DMS79 treated with DMSO at 0.1 percent for 48 hours (cell line): ENCODE results near the gene SUDS3.
"Not testable (repeated sequence)": the region's sequence is repeated elsewhere in the genome, so short reads cannot be mapped to it uniquely, and the experiment has no call there.

Experiments used
- DNase-seq: peaks from one replicate; lab custom pipeline; 2025; lab: John Stamatoyannopoulos, UW

SUDS3 gene

GRCh38 chr12:118376089-118377020, at the start of gene SUDS3:
SUDS3 (plus strand) TSS chr12:118376555; CDS start chr12:118376692, 137 bp downstream.
- DNase-seq = peak; percentile 87

GRCh38 chr12:118326991-118327390, 49.4 kb upstream of the SUDS3 start:
- DNase-seq = no peak

DNA sequence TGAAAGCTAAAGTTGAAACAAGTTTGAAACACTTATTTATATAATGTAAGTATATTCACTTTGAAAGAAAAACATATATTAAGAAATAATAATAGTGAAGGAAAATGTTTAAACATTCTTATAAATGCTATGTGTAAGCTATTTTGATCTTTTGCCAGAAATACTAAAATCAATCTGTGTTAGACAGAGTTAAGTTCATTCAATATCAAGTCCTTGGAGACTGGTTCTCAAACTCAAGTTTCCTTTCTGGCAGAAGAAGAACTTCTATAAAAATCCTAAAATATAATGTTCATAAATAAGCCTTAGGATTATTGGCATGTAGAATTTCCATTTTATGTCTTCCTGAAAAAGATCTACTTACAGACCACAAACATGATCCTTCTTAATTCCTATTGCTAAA, 49.0 kb upstream of the SUDS3 start:
- no peak for DNase-seq

GRCh38 chr12:118328486-118329330, 47.6 kb upstream of the SUDS3 start:
- no peak for DNase-seq

DNA sequence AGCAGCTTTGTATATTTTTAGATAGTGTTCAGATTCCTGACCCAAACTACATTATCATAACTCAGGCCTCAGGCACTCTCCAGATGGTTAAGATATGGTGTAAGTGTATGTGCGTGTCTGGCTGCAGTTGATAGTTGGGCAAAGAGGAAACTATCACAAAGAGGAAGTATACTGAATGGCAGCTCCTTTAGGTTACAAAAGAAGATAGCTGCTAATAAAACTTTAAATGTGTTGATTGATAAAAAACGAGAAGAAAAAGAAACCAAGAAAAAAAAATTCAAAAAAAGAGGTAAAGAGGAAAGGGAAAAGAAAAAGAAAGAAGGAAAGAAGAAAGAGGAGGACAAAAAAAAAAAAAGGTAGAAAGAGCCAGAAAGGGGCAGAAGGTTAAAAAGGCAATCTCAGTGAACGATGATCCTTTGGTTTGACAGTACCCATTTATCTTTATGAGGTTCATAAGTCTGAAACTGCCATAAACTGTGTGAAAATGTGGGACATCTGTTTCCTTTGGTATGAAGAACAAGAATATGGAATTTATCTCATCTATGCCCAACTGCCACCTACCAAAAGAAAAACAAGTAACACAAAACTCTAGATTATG, 45.8 kb upstream of the SUDS3 start:
- DNase-seq = no peak

DNA sequence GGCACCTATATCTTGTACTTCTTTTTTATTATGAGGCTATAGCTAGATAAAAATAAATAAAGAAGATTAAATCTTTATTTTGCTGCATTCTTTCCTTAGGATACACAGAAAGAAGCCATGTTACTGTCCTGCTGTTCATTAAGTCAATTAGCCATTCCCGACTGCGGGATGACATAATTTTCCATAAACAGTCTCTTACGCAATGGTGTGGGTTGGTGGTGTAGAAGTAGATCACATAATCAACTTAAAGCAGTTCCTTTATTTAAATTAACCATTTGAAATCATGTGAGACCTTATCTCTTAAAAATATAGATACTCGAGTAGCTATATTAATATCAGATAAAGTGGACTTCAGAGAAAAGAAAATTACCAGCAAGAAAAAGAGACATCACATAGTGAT, 43.8 kb upstream of the SUDS3 start:
- DNase-seq = no peak

DNA sequence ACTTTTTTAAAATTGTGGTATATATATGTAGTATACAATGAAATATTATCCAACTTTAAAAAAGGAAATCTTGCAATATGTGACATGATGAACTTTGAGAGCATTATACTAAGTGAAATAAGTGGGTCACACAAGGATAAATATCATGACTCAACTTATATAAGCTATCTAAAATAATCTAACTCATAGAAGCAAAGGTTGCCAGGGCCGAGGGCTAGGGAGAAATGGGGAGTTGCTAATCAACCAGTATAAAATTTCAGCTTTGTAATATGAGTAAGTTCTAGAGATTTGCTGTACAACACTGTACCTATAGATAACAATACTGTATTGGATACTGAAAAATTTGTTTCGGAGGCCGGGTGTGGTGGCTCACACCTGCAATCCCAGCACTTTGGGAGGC, 42.1 kb upstream of the SUDS3 start:
- DNase-seq = no peak

GRCh38 chr12:118334939-118335567, 41.3 kb upstream of the SUDS3 start:
- DNase-seq = no peak

DNA sequence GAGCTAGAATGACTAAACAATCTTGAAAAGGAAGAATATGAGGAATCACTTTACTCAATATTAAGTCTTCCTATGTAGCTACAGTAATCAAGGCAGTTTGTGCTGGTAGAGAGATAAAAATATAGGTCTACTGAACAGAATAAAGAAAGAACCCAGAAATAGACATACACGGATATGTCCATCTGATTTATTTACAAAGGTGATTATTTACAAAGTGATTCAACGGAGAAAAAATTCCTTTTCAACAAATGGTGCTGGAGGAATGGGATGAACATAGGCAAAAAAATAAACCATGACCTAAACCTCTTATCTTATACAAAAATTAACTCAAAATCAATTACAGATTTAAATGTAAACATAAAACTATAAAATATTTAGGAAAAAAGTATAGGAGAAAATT, 40.2 kb upstream of the SUDS3 start:
- DNase-seq = no peak

DNA sequence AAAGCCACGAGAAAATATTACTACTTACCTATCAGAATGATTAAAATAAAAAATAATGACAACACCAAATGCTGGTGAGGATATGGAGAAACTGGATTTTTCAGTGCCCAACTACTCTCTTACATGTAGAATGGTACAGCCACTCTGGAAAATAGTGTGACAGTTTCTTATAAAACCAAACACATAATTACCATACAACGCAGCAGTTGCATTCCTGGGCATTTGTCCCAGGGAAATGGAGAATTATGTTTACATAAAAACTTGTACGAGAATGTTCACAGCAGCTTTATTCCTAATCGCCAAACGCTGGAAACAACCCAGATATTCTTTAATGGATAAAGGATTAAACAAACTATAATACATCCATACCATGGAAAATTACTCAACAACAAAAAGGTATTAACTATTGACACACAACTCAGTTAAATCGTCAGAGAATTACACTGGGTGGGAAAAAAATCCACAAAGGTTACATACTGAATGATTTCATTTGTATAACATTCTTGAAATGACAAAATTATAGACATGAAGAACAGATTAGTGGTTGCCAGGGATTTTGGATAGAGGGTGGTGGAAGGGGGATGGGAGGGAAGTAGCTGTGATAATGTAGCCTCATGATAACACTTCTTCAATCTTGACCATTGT, 39.0 kb upstream of the SUDS3 start:
- DNase-seq = no peak

DNA sequence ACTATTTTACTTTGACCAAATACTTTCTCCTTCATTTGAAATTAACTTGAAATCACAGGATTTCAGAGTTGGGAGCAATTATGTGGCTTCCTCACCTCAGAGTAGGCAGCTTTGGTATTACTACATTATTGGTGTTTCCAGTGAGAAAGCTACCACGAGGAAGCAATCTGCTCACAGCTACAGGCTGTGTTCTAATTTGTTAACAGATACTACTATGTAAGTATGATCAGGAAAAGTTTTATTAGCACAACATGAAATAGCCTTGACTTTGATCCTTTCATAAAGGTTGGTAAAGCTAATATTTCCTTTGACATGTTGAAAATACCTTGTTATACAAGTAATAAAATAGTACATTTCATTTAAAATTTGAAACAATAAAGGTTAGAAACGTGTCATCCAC, 34.3 kb upstream of the SUDS3 start:
- DNase-seq = no peak

GRCh38 chr12:118344829-118345228, 31.5 kb upstream of the SUDS3 start:
- DNase-seq = no peak

DNA sequence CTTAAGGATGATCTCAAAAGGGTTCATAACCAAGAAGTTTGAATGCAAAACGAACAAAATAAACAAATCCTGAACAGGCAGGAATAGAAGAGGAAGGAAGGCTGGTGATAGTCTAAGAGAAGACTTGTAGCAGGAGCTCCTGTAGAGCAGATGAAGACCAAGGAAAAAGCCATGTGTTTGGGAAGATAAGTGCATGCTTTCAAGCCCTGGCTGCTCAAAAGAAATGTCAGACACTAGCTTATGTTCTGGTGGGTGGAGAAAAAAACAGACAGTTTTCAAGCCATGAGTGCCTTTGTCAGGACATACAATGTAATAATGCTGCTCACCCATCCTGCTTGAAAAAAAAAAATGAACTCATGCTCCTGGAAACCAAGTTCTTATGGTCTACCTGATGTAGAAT, 31.0 kb upstream of the SUDS3 start:
- DNase-seq = no peak

GRCh38 chr12:118346895-118347294, 29.5 kb upstream of the SUDS3 start:
- no peak for DNase-seq

DNA sequence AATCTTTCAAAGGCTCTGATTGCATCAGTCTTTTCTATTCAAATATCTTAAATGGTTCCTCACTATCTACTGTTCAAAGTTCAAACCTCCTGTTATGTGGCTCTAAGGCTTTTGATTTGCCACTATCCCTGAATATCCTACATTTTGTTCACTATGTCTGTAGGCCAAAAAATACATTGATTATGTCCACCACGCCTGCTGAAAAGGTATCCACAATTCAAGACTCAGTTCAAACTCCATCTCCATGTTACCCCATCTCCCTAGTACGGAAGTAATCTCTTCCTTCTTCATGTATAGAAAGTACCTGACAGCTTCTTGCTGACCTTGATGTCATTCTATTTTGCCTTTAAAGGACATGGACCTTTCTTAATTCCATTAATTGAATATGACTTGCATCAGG, 28.4 kb upstream of the SUDS3 start:
- DNase-seq = no peak

GRCh38 chr12:118350908-118351559, 25.3 kb upstream of the SUDS3 start:
- DNase-seq = no peak

GRCh38 chr12:118353721-118354120, 22.6 kb upstream of the SUDS3 start:
- no peak for DNase-seq

- DNase-seq = not testable (repeated sequence)
Observed at GRCh38 chr12:118354503-118354902, 21.9 kb upstream of the SUDS3 start.

GRCh38 chr12:118354903-118355302, 21.5 kb upstream of the SUDS3 start:
- DNase-seq = no peak

DNA sequence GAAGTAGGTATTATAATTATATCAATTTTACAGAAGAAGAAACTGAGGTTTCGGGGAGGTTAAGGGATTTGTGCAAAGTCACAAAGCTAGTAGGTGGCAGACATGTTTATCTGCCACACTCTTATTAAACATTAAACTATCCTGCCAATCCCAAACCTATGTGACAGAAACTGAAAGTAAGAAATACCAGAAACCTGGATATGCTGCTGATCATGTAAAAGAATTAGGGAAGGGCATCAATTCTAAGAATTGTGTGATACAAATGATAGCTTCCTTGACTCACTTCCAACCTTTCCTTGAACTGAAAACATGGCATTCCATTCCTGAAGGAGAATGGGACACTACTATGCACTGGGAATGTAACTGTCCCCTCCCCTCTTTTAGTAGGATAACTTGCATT, 20.5 kb upstream of the SUDS3 start:
- no peak for DNase-seq

GRCh38 chr12:118356809-118357256, 19.5 kb upstream of the SUDS3 start:
- no peak for DNase-seq
